ENCODE measurements around the gene SPTBN1. TPM values are rescaled to one million over a fixed set of nuclear protein-coding genes. Genes with fewer than 3 reads are reported as not detected.
A peak's percentile ranks its signal among the peaks of the same experiment; 100 is the strongest.
"Not testable (repeated sequence)": the region's sequence is repeated elsewhere in the genome, so short reads cannot be mapped to it uniquely, and the experiment has no call there.

SPTBN1 gene
- total RNA-seq, 1 experiment from 2014 or later, result 154 TPM

GRCh38 chr2:54502731-54503130, 46.6 kb downstream of the SPTBN1 start:
- no peak for DNase-seq (ENCODE audit: low read depth)

- DNase-seq (ENCODE audit: low read depth), result peak; percentile 59
These were observed 47.1 kb downstream of the SPTBN1 start for GRCh38 chr2:54503192-54503591.

GRCh38 chr2:54503828-54504227, 47.7 kb downstream of the SPTBN1 start:
- DNase-seq (ENCODE audit: low read depth), result no peak

GRCh38 chr2:54504866-54505265, 48.7 kb downstream of the SPTBN1 start:
- DNase-seq (ENCODE audit: low read depth), result no peak

GRCh38 chr2:54508541-54508940, 52.4 kb downstream of the SPTBN1 start:
- DNase-seq (ENCODE audit: low read depth), result no peak

GRCh38 chr2:54509043-54509442, 52.9 kb downstream of the SPTBN1 start:
- DNase-seq (ENCODE audit: low read depth), result not testable (repeated sequence)

GRCh38 chr2:54510916-54511315, 54.8 kb downstream of the SPTBN1 start:
- DNase-seq (ENCODE audit: low read depth), result no peak

- DNase-seq (ENCODE audit: low read depth), result no peak
These were observed 56.1 kb downstream of the SPTBN1 start for GRCh38 chr2:54512183-54512582.

GRCh38 chr2:54512663-54513362, 56.7 kb downstream of the SPTBN1 start:
- no peak for DNase-seq (ENCODE audit: low read depth)

- DNase-seq (ENCODE audit: low read depth), result no peak
These were observed 57.2 kb downstream of the SPTBN1 start for GRCh38 chr2:54513363-54513715.

- DNase-seq (ENCODE audit: low read depth), result no peak
These were observed 58.9 kb downstream of the SPTBN1 start for GRCh38 chr2:54514822-54515569.

- no peak for DNase-seq (ENCODE audit: low read depth)
These were observed 60.7 kb downstream of the SPTBN1 start for GRCh38 chr2:54516842-54517241.

- DNase-seq (ENCODE audit: low read depth), result not testable (repeated sequence)
These were observed 61.9 kb downstream of the SPTBN1 start for GRCh38 chr2:54518016-54518415.

GRCh38 chr2:54518430-54518829, 62.3 kb downstream of the SPTBN1 start:
- no peak for DNase-seq (ENCODE audit: low read depth)

GRCh38 chr2:54519841-54520459, 63.8 kb downstream of the SPTBN1 start:
- DNase-seq (ENCODE audit: low read depth), result no peak

- DNase-seq (ENCODE audit: low read depth), result peak; percentile 77
These were observed 64.6 kb downstream of the SPTBN1 start for GRCh38 chr2:54520687-54521086.

GRCh38 chr2:54522624-54523281, 66.6 kb downstream of the SPTBN1 start:
- DNase-seq (ENCODE audit: low read depth), result peak; percentile 69

- peak; percentile 31 for DNase-seq (ENCODE audit: low read depth)
These were observed 67.3 kb downstream of the SPTBN1 start for GRCh38 chr2:54523324-54523959.

GRCh38 chr2:54524226-54524991, 68.3 kb downstream of the SPTBN1 start:
- DNase-seq (ENCODE audit: low read depth), result peak; percentile 68

GRCh38 chr2:54525321-54525720, 69.2 kb downstream of the SPTBN1 start:
- DNase-seq (ENCODE audit: low read depth), result no peak

- DNase-seq (ENCODE audit: low read depth), result no peak
These were observed 70.2 kb downstream of the SPTBN1 start for GRCh38 chr2:54526226-54526879.

All from Daoy (cell line).